OCI-LY3 (cell line): Measurements from ENCODE around the gene RAB29.

Source experiments
- H2AFZ ChIP-seq: fragments of 200-600, 300-600 bp; shearing (Covaris generic); 2 replicates; pipeline ENCODE4 v1.6.0; 2014; ENCODE audit warnings: antibody characterized with exemption, low read depth, low read length
- H3K27ac ChIP-seq: fragments of 200-600, 300-600 bp; sonication (generic); 2 replicates; pipeline ENCODE4 v1.5.1; 2014; ENCODE audit warnings: mild to moderate bottlenecking, low read length, moderate library complexity, mixed read lengths
- H3K27me3 ChIP-seq: fragments of 200-600, 300-600 bp; sonication (generic); 2 replicates; pipeline ENCODE4 v1.6.1; 2014; ENCODE audit warnings: low read depth, low read length, mixed read lengths
- H3K36me3 ChIP-seq: fragments of 200-600, 300-600 bp; sonication (generic); replicated peaks from 2 replicates; pipeline ENCODE3; 2014; ENCODE audit warnings: low read depth, low read length, mixed read lengths
- H3K4me1 ChIP-seq: fragments of 300-600, 200-600 bp; sonication (generic); 2 replicates; pipeline ENCODE4 v1.6.1; 2014; ENCODE audit warnings: low read length, mixed read lengths
- H3K4me2 ChIP-seq: fragments of 200-600, 300-600 bp; sonication (generic); 2 replicates; pipeline ENCODE4 v1.6.1; 2014; ENCODE audit warnings: low read length, mixed read lengths
- H3K4me3 ChIP-seq: fragments of 300-600, 200-600 bp; sonication (generic); 2 replicates; pipeline ENCODE4 v1.5.1; 2014; ENCODE audit warnings: antibody characterized with exemption, mild to moderate bottlenecking, low read length, moderate library complexity
- H3K79me2 ChIP-seq: fragments of 300-600, 200-600 bp; shearing (Covaris generic); 2 replicates; pipeline ENCODE4 v1.6.1; 2014; ENCODE audit warnings: mild to moderate bottlenecking, low read length, mixed read lengths
- H3K9ac ChIP-seq: fragments of 300-600, 200-600 bp; shearing (Covaris generic); 2 replicates; pipeline ENCODE4 v1.6.0; 2014; ENCODE audit warnings: mild to moderate bottlenecking, low read length, moderate library complexity
- H3K9me3 ChIP-seq: fragments of 200-600, 300-600 bp; shearing (Covaris generic); 2 replicates; pipeline ENCODE4 v1.6.1; 2014; ENCODE audit warnings: low read length, mixed read lengths; ENCODE audit not compliant: insufficient read depth
- H4K20me1 ChIP-seq: fragments of 200-600, 300-600 bp; sonication (generic); 2 replicates; pipeline ENCODE4 v1.6.1; 2016; ENCODE audit warnings: low read length, mixed read lengths; ENCODE audit not compliant: insufficient read depth
- CTCF ChIP-seq: fragments of 200-600, 300-600 bp; sonication (generic); IDR thresholded peaks from 2 replicates; pipeline ENCODE4 v1.5.1; 2014; ENCODE audit warnings: antibody characterized with exemption, low read length, low read depth
- EZH2phosphoT487 ChIP-seq: fragments of 200-600 bp; shearing (Covaris generic); IDR thresholded peaks from 2 replicates; pipeline ENCODE4 v1.6.1; 2018; ENCODE audit warnings: antibody characterized with exemption, mixed run types, low read depth

Gene RAB29

GRCh38 chr1:205802060-205802459 lies 26.8 kb upstream of the RAB29 start:
- no peak overlapping the region for H3K9ac ChIP-seq
- no peak for TF ChIP-seq CTCF
- no peak for TF ChIP-seq EZH2phosphoT487
- H3K4me1 ChIP-seq, result no peaks in the 10 kb centered on the region
- H2AFZ ChIP-seq, result no peak overlapping the region
- H3K4me3 ChIP-seq, result no peak overlapping the region
- no peak overlapping the region for H3K4me2 ChIP-seq
- H4K20me1 ChIP-seq, result peaks cover 59% of the 10 kb centered on the region
- H3K36me3 ChIP-seq, result peaks cover 45% of the 10 kb centered on the region
- H3K27ac ChIP-seq, result no peak overlapping the region
- peaks cover 48% of the 10 kb centered on the region for H3K79me2 ChIP-seq
- H3K9me3 ChIP-seq, result no peaks in the 10 kb centered on the region
- no peaks in the 10 kb centered on the region for H3K27me3 ChIP-seq

GRCh38 chr1:205800981-205801703 lies 25.9 kb upstream of the RAB29 start:
- Histone ChIP-seq H2AFZ (no peak overlapping the region), H3K27ac (no peak overlapping the region), H3K79me2 (peaks cover 41% of the 10 kb centered on the region), H3K4me2 (no peak overlapping the region), H3K9me3 (no peaks in the 10 kb centered on the region), H3K4me1 (no peaks in the 10 kb centered on the region), H4K20me1 (peaks cover 52% of the 10 kb centered on the region), H3K4me3 (no peak overlapping the region), H3K36me3 (peaks cover 51% of the 10 kb centered on the region), H3K9ac (no peak overlapping the region), H3K27me3 (no peaks in the 10 kb centered on the region)
- TF ChIP-seq CTCF, result no peak

- Histone ChIP-seq H3K9ac (no peak overlapping the region), H3K4me2 (no peak overlapping the region), H3K4me1 (no peaks in the 10 kb centered on the region), H3K9me3 (no peaks in the 10 kb centered on the region), H3K36me3 (peaks cover 54% of the 10 kb centered on the region), H2AFZ (no peak overlapping the region), H4K20me1 (peaks cover 45% of the 10 kb centered on the region), H3K27ac (no peak overlapping the region), H3K27me3 (no peaks in the 10 kb centered on the region), H3K79me2 (peaks cover 34% of the 10 kb centered on the region), H3K4me3 (no peak overlapping the region)
- no peak for TF ChIP-seq CTCF
- no peak for TF ChIP-seq EZH2phosphoT487
These were observed 25.1 kb upstream of the RAB29 start for GRCh38 chr1:205800427-205800826.

GRCh38 chr1:205798577-205798976 lies 23.3 kb upstream of the RAB29 start:
- H3K4me1 ChIP-seq, result peaks cover 15% of the 10 kb centered on the region
- no peak overlapping the region for H3K4me2 ChIP-seq
- peaks cover 15% of the 10 kb centered on the region for H3K79me2 ChIP-seq
- TF ChIP-seq CTCF, result no peak
- no peak for TF ChIP-seq EZH2phosphoT487
- peaks cover 42% of the 10 kb centered on the region for H4K20me1 ChIP-seq
- peaks cover 66% of the 10 kb centered on the region for H3K36me3 ChIP-seq
- H3K9me3 ChIP-seq, result no peaks in the 10 kb centered on the region
- H3K27ac ChIP-seq, result no peak overlapping the region
- no peaks in the 10 kb centered on the region for H3K27me3 ChIP-seq
- H3K4me3 ChIP-seq, result no peak overlapping the region
- H3K9ac ChIP-seq, result no peak overlapping the region
- H2AFZ ChIP-seq, result no peak overlapping the region
